ENCODE results near the gene IL10.

Gene IL10

DNA sequence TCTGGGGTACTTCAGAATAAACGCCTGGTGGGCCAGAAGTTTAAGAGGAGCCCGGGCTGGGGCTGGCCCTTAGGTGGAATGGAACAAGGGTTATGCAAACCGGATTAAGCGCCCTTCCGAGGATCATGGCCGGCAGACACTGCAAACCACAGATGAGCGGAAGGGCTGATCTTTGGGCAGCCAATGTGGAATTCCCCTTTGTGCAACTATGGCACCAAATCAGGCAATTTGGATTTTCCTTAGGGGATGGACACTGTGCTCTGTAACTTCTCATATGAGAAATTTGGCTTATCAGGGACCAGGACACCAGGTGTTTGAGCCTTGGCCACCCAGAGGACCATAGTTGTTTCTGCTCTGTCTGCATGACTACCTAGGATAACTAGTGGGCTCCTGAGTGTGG lies 5.7 kb upstream of the IL10 start:
- TF ChIP-seq, protein P1, sequence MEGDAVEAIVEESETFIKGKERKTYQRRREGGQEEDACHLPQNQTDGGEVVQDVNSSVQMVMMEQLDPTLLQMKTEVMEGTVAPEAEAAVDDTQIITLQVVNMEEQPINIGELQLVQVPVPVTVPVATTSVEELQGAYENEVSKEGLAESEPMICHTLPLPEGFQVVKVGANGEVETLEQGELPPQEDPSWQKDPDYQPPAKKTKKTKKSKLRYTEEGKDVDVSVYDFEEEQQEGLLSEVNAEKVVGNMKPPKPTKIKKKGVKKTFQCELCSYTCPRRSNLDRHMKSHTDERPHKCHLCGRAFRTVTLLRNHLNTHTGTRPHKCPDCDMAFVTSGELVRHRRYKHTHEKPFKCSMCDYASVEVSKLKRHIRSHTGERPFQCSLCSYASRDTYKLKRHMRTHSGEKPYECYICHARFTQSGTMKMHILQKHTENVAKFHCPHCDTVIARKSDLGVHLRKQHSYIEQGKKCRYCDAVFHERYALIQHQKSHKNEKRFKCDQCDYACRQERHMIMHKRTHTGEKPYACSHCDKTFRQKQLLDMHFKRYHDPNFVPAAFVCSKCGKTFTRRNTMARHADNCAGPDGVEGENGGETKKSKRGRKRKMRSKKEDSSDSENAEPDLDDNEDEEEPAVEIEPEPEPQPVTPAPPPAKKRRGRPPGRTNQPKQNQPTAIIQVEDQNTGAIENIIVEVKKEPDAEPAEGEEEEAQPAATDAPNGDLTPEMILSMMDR (conservative IDR thresholded peaks at IDR 0.05; ENCODE audit: control insufficient read depth, insufficient read depth, low read depth, low read length): no peak
- DNase-seq (ENCODE audit: low read depth): no peak
- no peak overlapping the region for H3K4me3 ChIP-seq (ENCODE audit: control insufficient read depth, low read depth, low read length)

DNA sequence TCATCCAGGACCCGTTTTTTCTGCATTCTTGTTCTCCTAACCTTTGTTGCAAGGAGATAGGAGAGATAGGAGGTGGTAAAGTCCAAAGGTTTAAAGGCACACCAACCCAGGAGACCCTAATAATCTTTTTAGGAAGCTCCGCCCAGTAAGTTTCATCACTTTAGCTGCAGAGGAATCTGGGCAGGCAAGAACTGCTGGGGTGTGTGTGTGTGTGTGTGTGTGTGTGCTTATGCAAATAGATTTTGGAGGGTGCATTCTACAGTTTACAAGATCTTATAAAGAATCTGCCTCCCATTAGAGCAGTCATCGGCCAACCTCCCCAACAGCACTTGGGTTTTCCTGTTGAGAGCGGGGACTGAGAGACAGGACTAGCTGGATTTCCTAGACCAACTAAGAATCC lies 3.9 kb upstream of the IL10 start:
- H3K4me3 ChIP-seq (ENCODE audit: control insufficient read depth, low read depth, low read length): no peak overlapping the region
- TF ChIP-seq, protein P1 (conservative IDR thresholded peaks at IDR 0.05; ENCODE audit: control insufficient read depth, insufficient read depth, low read depth, low read length): no peak
- DNase-seq (ENCODE audit: low read depth): no peak

DNA sequence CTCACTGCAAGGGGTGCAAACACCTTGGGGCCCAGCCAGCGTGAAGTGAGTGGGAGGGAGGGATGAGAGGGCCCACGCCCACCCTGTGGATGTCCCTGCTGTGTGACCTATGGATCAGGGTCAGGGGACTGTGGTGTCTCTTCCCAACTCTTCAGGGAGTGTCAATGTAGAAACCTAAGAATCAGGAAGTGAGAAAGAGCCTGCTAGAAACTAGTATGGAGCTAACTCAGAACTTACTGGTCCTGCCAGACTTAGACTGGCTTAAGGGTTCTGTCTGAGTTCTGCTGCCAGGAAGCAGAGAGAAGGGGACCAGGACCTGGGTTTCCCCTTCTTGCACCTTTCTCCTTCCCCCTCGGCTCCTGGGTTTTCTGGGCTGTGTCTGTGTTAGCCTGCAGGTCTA lies 1.8 kb upstream of the IL10 start:
- H3K4me3 ChIP-seq (ENCODE audit: control insufficient read depth, low read depth, low read length): no peak overlapping the region
- no peak for DNase-seq (ENCODE audit: low read depth)
- TF ChIP-seq, protein P1 (conservative IDR thresholded peaks at IDR 0.05; ENCODE audit: control insufficient read depth, insufficient read depth, low read depth, low read length): no peak

DNA sequence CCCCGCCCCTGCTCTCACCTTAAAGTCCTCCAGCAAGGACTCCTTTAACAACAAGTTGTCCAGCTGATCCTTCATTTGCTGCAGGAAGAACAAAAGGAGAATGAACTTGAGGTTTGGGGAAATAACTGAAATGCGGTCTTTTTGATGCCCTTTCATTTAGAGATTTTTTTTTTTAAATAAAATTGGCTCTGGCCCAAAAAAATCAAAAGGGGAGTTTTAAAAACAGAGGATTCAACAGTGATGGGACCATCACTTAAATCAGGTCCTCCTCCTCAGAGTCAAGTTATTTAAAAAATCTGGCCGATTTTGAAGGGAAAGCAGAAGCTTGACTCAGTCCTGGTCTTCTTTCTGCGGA lies 979 bp downstream of the IL10 start:
- DNase-seq (ENCODE audit: low read depth): no peak
- H3K4me3 ChIP-seq (ENCODE audit: control insufficient read depth, low read depth, low read length): no peak overlapping the region
- TF ChIP-seq, protein P1 (conservative IDR thresholded peaks at IDR 0.05; ENCODE audit: control insufficient read depth, insufficient read depth, low read depth, low read length): no peak

DNA sequence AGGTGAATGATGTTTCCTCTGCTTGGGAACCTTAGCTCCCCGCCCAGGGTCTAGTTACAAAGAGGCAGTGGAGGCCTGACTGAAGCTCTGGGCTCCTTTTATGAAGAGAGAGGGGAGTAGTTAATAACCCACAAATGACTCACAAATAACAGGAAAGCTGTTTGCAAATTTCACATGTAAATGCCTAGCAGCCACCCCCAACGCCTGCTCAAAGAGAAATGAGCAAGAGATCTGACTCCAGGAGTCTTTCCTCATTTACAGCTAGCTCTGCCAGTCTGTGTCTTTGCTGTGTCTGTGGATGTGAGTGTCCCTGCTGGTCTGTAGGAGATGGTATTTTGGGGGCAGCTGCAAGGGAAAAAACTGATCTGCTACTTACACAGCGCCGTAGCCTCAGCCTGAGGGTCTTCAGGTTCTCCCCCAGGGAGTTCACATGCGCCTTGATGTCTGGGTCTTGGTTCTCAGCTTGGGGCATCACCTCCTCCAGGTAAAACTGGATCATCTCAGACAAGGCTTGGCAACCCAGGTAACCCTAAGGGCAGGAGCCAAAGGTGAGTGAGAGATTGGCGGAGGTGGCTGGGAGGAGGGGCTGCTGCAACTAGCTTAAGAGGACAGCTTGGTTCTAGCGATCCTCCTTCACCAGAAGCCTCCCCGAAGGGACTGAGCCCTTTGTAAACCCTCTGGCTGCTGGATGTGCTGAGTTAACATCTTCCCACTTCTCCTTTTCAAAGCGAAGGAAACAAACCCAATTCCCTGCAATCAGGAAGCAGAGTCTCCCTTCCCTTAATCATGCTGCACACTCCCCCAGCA lies 1.6 kb downstream of the IL10 start, which contains the start of gene IL19:
Gene IL19, plus strand, starts transcription at position 243 of the 807 bp plus-strand sequence. CDS start 65,890 bp downstream, outside the sequence.
- no peak within 1 kb of the TSS for H3K4me3 ChIP-seq (ENCODE audit: control insufficient read depth, low read depth, low read length)
- peak; percentile 53 for DNase-seq (ENCODE audit: low read depth)
- TF ChIP-seq, protein P1 (conservative IDR thresholded peaks at IDR 0.05; ENCODE audit: control insufficient read depth, insufficient read depth, low read depth, low read length): no peak

DNA sequence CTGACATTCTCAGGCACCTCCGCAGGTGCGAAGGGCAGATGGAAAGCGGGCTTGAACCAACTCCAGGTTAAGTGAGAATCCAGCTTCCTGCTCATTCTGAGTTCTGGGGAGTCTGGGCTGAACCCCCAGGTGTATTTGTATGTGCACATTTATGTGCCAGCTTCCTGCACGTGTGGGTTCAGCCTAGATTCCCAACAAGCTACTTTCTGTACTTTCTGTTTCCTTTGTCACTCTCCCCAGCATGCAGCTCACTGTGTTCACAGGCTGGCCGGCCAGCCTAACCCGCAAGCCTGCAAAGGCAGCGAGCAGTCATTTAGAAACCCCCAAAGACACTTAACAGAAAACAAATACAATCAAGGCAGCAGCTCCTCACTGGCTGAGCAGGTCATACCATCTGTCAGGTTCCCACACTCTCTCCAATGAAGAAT lies 3.0 kb downstream of the IL10 start:
- DNase-seq (ENCODE audit: low read depth): no peak
- TF ChIP-seq, protein P1 (conservative IDR thresholded peaks at IDR 0.05; ENCODE audit: control insufficient read depth, insufficient read depth, low read depth, low read length): no peak
- no peak overlapping the region for H3K4me3 ChIP-seq (ENCODE audit: control insufficient read depth, low read depth, low read length)

Measured in fibroblast of mammary gland (primary cell).